ENCODE measurements around the gene GOSR2.

GOSR2 gene

DNA sequence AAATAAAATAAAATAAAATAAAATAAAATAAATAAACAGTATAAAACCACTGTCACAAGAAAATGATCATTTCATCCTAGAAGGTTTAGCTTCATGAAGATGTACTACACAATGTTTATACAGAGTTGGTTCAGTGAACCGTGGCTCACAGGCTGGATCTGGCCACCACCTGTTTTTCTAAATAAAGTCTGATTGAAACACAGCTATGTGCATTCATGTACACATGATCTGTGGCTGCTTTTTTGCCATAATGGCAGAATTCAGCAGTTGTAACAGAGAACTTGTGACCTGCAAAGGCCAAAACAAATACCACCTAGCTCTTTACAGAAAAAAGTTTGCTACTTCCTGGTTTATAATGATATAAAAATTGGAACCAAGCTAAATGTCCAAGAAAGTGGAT is 68.7 kb downstream of the GOSR2 start:
- no peak for DNase-seq (ENCODE audit: low read depth in 2 of 2)
